H9 (cell line): ENCODE data around the gene PDE3A. TPM values are rescaled to one million over a fixed set of nuclear protein-coding genes. Genes with fewer than 3 reads are reported as not detected.

Experiments
- DNase-seq: peaks from one replicate; pipeline ENCODE4 v3.0.0-alpha.2; 2017
- H2AFZ ChIP-seq: one replicate; pipeline ENCODE4 v1.6.1; 2013; ENCODE audit warnings: mild to moderate bottlenecking, low read length, control low read depth, moderate library complexity
- H2AK5ac ChIP-seq: 2 replicates; pipeline ENCODE4 v1.6.1; 2013; ENCODE audit warnings: low read length, control low read depth, mixed read lengths; ENCODE audit not compliant: insufficient read length
- H2BK120ac ChIP-seq: one replicate; pipeline ENCODE4 v1.6.1; 2013; ENCODE audit warnings: low read depth, mild to moderate bottlenecking, low read length, control low read depth, inconsistent platforms; ENCODE audit not compliant: poor library complexity, severe bottlenecking
- H2BK12ac ChIP-seq: 2 replicates; pipeline ENCODE4 v1.6.1; 2013; ENCODE audit warnings: low read length, control low read depth, mixed read lengths, low read depth; ENCODE audit not compliant: insufficient read length
- H2BK15ac ChIP-seq: 2 replicates; pipeline ENCODE4 v1.6.1; 2013; ENCODE audit warnings: low read depth, low read length, control low read depth
- H2BK20ac ChIP-seq: one replicate; pipeline ENCODE4 v1.6.1; 2013; ENCODE audit warnings: low read depth, mild to moderate bottlenecking, low read length, control low read depth, inconsistent platforms; ENCODE audit not compliant: poor library complexity, severe bottlenecking
- H2BK5ac ChIP-seq: 2 replicates; pipeline ENCODE4 v1.6.1; 2013; ENCODE audit warnings: low read length, control low read depth, mixed read lengths; ENCODE audit not compliant: insufficient read length
- H3K14ac ChIP-seq: 2 replicates; pipeline ENCODE4 v1.6.1; 2013; ENCODE audit warnings: low read length, control low read depth; ENCODE audit not compliant: insufficient read depth
- H3K18ac ChIP-seq: 2 replicates; pipeline ENCODE4 v1.6.1; 2013; ENCODE audit warnings: low read depth, mild to moderate bottlenecking, mixed read lengths, low read length, control low read depth; ENCODE audit not compliant: insufficient read length
- H3K23ac ChIP-seq: 2 replicates; pipeline ENCODE4 v1.6.1; 2013; ENCODE audit warnings: low read length, control low read depth, mixed read lengths, low read depth; ENCODE audit not compliant: insufficient read length
- H3K23me2 ChIP-seq: 2 replicates; pipeline ENCODE4 v1.6.1; 2013; ENCODE audit warnings: low read depth, mild to moderate bottlenecking, mixed read lengths, low read length, control low read depth; ENCODE audit not compliant: insufficient read length, poor library complexity, severe bottlenecking
- H3K27ac ChIP-seq: 2 replicates; pipeline ENCODE4 v1.5.1; 2013; ENCODE audit warnings: low read length, control low read depth, mixed read lengths, low read depth; ENCODE audit not compliant: insufficient read length
- H3K27me3 ChIP-seq: 2 replicates; pipeline ENCODE4 v1.6.1; 2013; ENCODE audit warnings: low read length, control low read depth, inconsistent platforms; ENCODE audit not compliant: insufficient read depth
- H3K4ac ChIP-seq: 2 replicates; pipeline ENCODE4 v1.6.1; 2013; ENCODE audit warnings: low read depth, mild to moderate bottlenecking, control low read depth, inconsistent platforms, low read length, moderate library complexity
- H3K4me1 ChIP-seq: 2 replicates; pipeline ENCODE4 v1.6.1; 2013; ENCODE audit warnings: low read length, control low read depth, inconsistent platforms; ENCODE audit not compliant: insufficient read depth
- H3K4me2 ChIP-seq: 2 replicates; pipeline ENCODE4 v1.6.1; 2013; ENCODE audit warnings: low read length, control low read depth, mixed read lengths; ENCODE audit not compliant: insufficient read length, insufficient read depth
- H3K56ac ChIP-seq: 2 replicates; pipeline ENCODE4 v1.6.1; 2013; ENCODE audit warnings: low read depth, mild to moderate bottlenecking, mixed read lengths, low read length, control low read depth; ENCODE audit not compliant: insufficient read length
- H3K79me1 ChIP-seq: 2 replicates; pipeline ENCODE4 v1.6.1; 2013; ENCODE audit warnings: low read depth, mild to moderate bottlenecking, moderate library complexity, low read length, control low read depth, inconsistent platforms; ENCODE audit not compliant: insufficient read depth, poor library complexity, severe bottlenecking
- H3K79me2 ChIP-seq: 2 replicates; pipeline ENCODE4 v1.6.1; 2013; ENCODE audit warnings: low read length, control low read depth, inconsistent platforms; ENCODE audit not compliant: insufficient read depth
- H3K9ac ChIP-seq: 2 replicates; pipeline ENCODE4 v1.6.1; 2013; ENCODE audit warnings: low read length, control low read depth, mixed read lengths; ENCODE audit not compliant: insufficient read length; ENCODE audit errors: extremely low read depth
- H3K9me3 ChIP-seq: one replicate; pipeline ENCODE4 v1.6.1; 2013; ENCODE audit warnings: low read depth, low read length, inconsistent platforms; ENCODE audit not compliant: control insufficient read depth
- H3T11ph ChIP-seq: one replicate; pipeline ENCODE4 v1.6.1; 2013; ENCODE audit warnings: mild to moderate bottlenecking, low read length, control low read depth, inconsistent platforms
- H4K20me1 ChIP-seq: one replicate; pipeline ENCODE4 v1.6.1; 2013; ENCODE audit not compliant: control insufficient read depth, insufficient read length, insufficient read depth
- H4K5ac ChIP-seq: 2 replicates; pipeline ENCODE4 v1.6.1; 2013; ENCODE audit warnings: low read depth, mild to moderate bottlenecking, mixed read lengths, low read length, control low read depth; ENCODE audit not compliant: insufficient read length
- H4K8ac ChIP-seq: replicated peaks from 2 replicates; pipeline ENCODE4 v1.6.1; 2013; ENCODE audit warnings: low read length, control low read depth, mixed read lengths, low read depth; ENCODE audit not compliant: insufficient read length
- H4K91ac ChIP-seq: 2 replicates; pipeline ENCODE4 v1.6.1; 2013; ENCODE audit warnings: low read depth, mild to moderate bottlenecking, moderate library complexity, mixed read lengths, low read length, control low read depth; ENCODE audit not compliant: insufficient read length
- H3K27ac Mint-ChIP-seq, 3 experiments: 2 replicates in 2 of 3; 3 replicates in 1 of 3; pipeline ENCODE4 v1.8.0; 2020 to 2021; ENCODE audit warnings: mixed read lengths in 3 of 3, mild to moderate bottlenecking in 1 of 3, moderate library complexity in 1 of 3
- H3K27me3 Mint-ChIP-seq: 2 replicates; pipeline ENCODE4 v1.8.0; 2021; ENCODE audit warnings: low read depth, mild to moderate bottlenecking, moderate library complexity, mixed read lengths
- H3K36me3 Mint-ChIP-seq, 3 experiments: 2 replicates in 2 of 3; 3 replicates in 1 of 3; pipeline ENCODE4 v1.8.0; 2020 to 2021; ENCODE audit warnings: low read depth in 3 of 3, mixed read lengths in 3 of 3; ENCODE audit not compliant: insufficient read depth in 1 of 3
- H3K4me1 Mint-ChIP-seq, 2 experiments: 2 replicates each; pipeline ENCODE4 v1.8.0; 2020; ENCODE audit warnings: mixed read lengths in 2 of 2
- H3K4me3 Mint-ChIP-seq, 2 experiments: 2 replicates in 1 of 2; 3 replicates in 1 of 2; pipeline ENCODE4 v1.8.0; 2020 to 2021; ENCODE audit warnings: mild to moderate bottlenecking in 2 of 2, mixed read lengths in 2 of 2, moderate library complexity in 1 of 2
- H3K9me3 Mint-ChIP-seq, 2 experiments: 2 replicates in 1 of 2; 3 replicates in 1 of 2; pipeline ENCODE4 v1.8.0; 2020; ENCODE audit warnings: mild to moderate bottlenecking in 2 of 2, mixed read lengths in 2 of 2, moderate library complexity in 1 of 2
- WGBS: extraction: QIAGEN DNeasy Blood & Tissue Kit; methylation state at CpG from one replicate; pipeline ENCODE4 v1.1.7; 2013; ENCODE audit warnings: missing lambda C conversion rate, low lambda C conversion rate, mixed read lengths; ENCODE audit not compliant: insufficient read length; ENCODE audit errors: extremely low coverage; 5-methylcytosine and 5-hydroxymethylcytosine counted together
- total RNA-seq: library from RNA; stranded (reverse); gene quantifications from 2 replicates; pipeline ENCODE4 v1.2.1, GENCODE V29; 2021
- TF ChIP-seq, protein P1 (sequence below): fragments of 200-600 bp; sonication (generic); conservative IDR thresholded peaks from 3 replicates; pipeline ENCODE4 v1.8.0; 2021; ENCODE audit warnings: antibody characterized with exemption, mild to moderate bottlenecking

The PDE3A gene
- total RNA-seq, 1 experiment from 2014 or later = 3.0 TPM

DNA sequence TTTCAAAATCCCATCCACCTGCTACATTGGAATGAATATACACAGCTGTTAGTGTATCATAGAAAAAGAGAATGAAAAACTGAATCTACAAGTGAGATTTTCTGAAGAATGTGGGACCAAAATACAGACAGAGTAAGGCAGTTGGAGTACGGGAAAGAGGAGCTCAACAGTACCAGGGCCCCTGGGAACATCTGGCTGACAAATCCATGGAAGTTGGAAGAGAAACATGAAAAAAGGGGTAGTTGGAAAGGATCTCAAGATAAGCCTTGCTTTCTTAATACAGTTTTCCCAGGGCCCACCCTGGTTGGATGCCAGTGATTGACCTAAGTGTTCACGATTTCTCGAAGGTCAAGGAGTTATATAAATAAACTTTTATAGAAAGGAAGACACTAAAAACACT, 272.8 kb downstream of the PDE3A start:
- Histone ChIP-seq H3K23ac (no peak overlapping the region), H4K20me1 (no peaks in the 10 kb centered on the region), H3T11ph (no peak overlapping the region), H4K8ac (no peak overlapping the region), H2BK15ac (no peak overlapping the region), H3K4me1 (no peaks in the 10 kb centered on the region), H2BK20ac (no peak overlapping the region), H3K4ac (no peak overlapping the region), H2BK120ac (no peak overlapping the region), H3K23me2 (no peaks in the 10 kb centered on the region), H4K5ac (no peak overlapping the region), H3K27ac (no peak overlapping the region), H3K27me3 (no peaks in the 10 kb centered on the region), H2BK12ac (no peak overlapping the region), H2AK5ac (no peak overlapping the region), H3K9me3 (no peaks in the 10 kb centered on the region), H3K14ac (no peak overlapping the region), H3K56ac (no peak overlapping the region), H3K9ac (no peak overlapping the region), H2BK5ac (no peak overlapping the region), H3K79me1 (no peaks in the 10 kb centered on the region), H3K18ac (no peak overlapping the region), H2AFZ (no peak overlapping the region), H4K91ac (no peak overlapping the region), H3K4me2 (no peak overlapping the region), H3K79me2 (no peaks in the 10 kb centered on the region)
- TF ChIP-seq, protein P1, sequence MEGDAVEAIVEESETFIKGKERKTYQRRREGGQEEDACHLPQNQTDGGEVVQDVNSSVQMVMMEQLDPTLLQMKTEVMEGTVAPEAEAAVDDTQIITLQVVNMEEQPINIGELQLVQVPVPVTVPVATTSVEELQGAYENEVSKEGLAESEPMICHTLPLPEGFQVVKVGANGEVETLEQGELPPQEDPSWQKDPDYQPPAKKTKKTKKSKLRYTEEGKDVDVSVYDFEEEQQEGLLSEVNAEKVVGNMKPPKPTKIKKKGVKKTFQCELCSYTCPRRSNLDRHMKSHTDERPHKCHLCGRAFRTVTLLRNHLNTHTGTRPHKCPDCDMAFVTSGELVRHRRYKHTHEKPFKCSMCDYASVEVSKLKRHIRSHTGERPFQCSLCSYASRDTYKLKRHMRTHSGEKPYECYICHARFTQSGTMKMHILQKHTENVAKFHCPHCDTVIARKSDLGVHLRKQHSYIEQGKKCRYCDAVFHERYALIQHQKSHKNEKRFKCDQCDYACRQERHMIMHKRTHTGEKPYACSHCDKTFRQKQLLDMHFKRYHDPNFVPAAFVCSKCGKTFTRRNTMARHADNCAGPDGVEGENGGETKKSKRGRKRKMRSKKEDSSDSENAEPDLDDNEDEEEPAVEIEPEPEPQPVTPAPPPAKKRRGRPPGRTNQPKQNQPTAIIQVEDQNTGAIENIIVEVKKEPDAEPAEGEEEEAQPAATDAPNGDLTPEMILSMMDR = no peak
- H3K9me3 Mint-ChIP-seq = no peaks in the 10 kb centered on the region
- no peak overlapping the region for H3K4me3 Mint-ChIP-seq
- no peak overlapping the region; a peak in 1 of 7 replicates for H3K27ac Mint-ChIP-seq
- H3K4me1 Mint-ChIP-seq = peaks cover 0 to 3% of the 10 kb centered on the region in 2 experiments; a peak in 1 of 4 replicates
- WGBS = no CpG with 5 or more reads among the region's 3 CpGs
- no peak for DNase-seq
- H3K36me3 Mint-ChIP-seq = no peaks in the 10 kb centered on the region
- H3K27me3 Mint-ChIP-seq = no peaks in the 10 kb centered on the region
